ENCODE measurements around the gene TDRD10.

GRCh38 chr1:154479764-154480421 is 22.1 kb upstream of the TDRD10 start:
- TF ChIP-seq TAF1 (IDR thresholded peaks at IDR 0.05; ENCODE audit: borderline replicate concordance, insufficient read depth, low read length) (no peak), POLR2AphosphoS5 (IDR thresholded peaks at IDR 0.05; ENCODE audit: low read depth, low read length) (no peak), FOXP2 (optimal IDR thresholded peaks at IDR 0.05; ENCODE audit: borderline replicate concordance, extremely low read depth, extremely low read length, insufficient read depth) (no peak), SIN3A (IDR thresholded peaks at IDR 0.05; ENCODE audit: borderline replicate concordance, insufficient read depth, low read length) (no peak)
